Panc1 (cell line): ENCODE data around the gene KRT222. TPM values are rescaled to one million over a fixed set of nuclear protein-coding genes. Genes with fewer than 3 reads are reported as not detected.

Source experiments
- ATAC-seq: fragments of 200-7000 bp; cut with Tn5 transposase; 2 replicates; pipeline ENCODE4 v1.9.1; 2020; ENCODE audit warnings: mild to moderate bottlenecking, moderate library complexity
- Bru-seq: library from RNA; stranded (reverse); fragments of 400-500 nt; gene quantifications from one replicate; lab custom pipeline; 2021; lab: Mats Ljungman, UMichigan
- BruChase-seq, 2 experiments: library from RNA; stranded (reverse); fragments of 400-500 nt; gene quantifications; one replicate each; lab custom pipeline; 2021; lab: Mats Ljungman, UMichigan
- BruUV-seq: library from RNA; stranded (reverse); fragments of 400-500 nt; replicated peaks from 2 replicates; lab custom pipeline; 2021; lab: Mats Ljungman, UMichigan
- CTCF ChIA-PET: fragments of 300-600 bp; sonication (Branson Sonifier 250); formaldehyde crosslinking; loops from one replicate; lab custom pipeline; 2022; ENCODE audit warnings: antibody characterized with exemption; lab: Charles Lee
- POLR2A ChIA-PET: fragments of 300-600 bp; sonication (Branson Sonifier 250); formaldehyde crosslinking; loops from one replicate; lab custom pipeline; 2022; ENCODE audit warnings: antibody characterized with exemption; lab: Charles Lee
- DNase-seq: peaks from one replicate; pipeline ENCODE4 v3.0.0-alpha.2; 2010; ENCODE audit warnings: low read depth, low spot score
- H3K27ac ChIP-seq: 2 replicates; pipeline ENCODE4 v1.5.1; 2011; ENCODE audit warnings: mild to moderate bottlenecking, low read length, inconsistent platforms
- H3K27me3 ChIP-seq: fragments of 200-500 bp; sonication (Bioruptor generic); 2 replicates; pipeline ENCODE4 v1.6.0; 2014; ENCODE audit warnings: low read length, inconsistent platforms; ENCODE audit not compliant: control insufficient read depth, insufficient read depth
- H3K36me3 ChIP-seq: fragments of 200-500 bp; sonication (Bioruptor generic); 2 replicates; pipeline ENCODE4 v1.5.1; 2014; ENCODE audit warnings: inconsistent platforms, mild to moderate bottlenecking, low read length, moderate library complexity; ENCODE audit not compliant: control insufficient read depth, insufficient read depth
- H3K4me1 ChIP-seq: 2 replicates; pipeline ENCODE4 v1.5.1; 2011; ENCODE audit warnings: inconsistent platforms, mild to moderate bottlenecking, low read length, moderate library complexity; ENCODE audit not compliant: control insufficient read depth, insufficient read depth
- H3K4me3 ChIP-seq, 2 experiments: 2 replicates each; pipeline ENCODE4 v1.5.1; 2011 to 2012; ENCODE audit warnings: low read depth in 2 of 2, low read length in 2 of 2, mild to moderate bottlenecking in 2 of 2, inconsistent platforms in 1 of 2, moderate library complexity in 1 of 2
- H3K9me3 ChIP-seq: fragments of 200-500 bp; sonication (Bioruptor generic); 2 replicates; pipeline ENCODE4 v1.5.1; 2014; ENCODE audit warnings: low read depth, mild to moderate bottlenecking, inconsistent platforms, low read length, moderate library complexity; ENCODE audit not compliant: control insufficient read depth, insufficient read depth
- CTCF ChIP-seq: fragments of 450-650 bp; IDR thresholded peaks from 2 replicates; pipeline ENCODE4 v1.5.1; 2017; ENCODE audit warnings: mild to moderate bottlenecking
- POLR2AphosphoS5 ChIP-seq: IDR thresholded peaks from 2 replicates; pipeline ENCODE4 v1.6.1; 2012; ENCODE audit warnings: mild to moderate bottlenecking, low read depth, low read length, moderate library complexity
- REST ChIP-seq, 2 experiments: IDR thresholded peaks; 2 replicates each; pipeline ENCODE4 v1.6.1; 2011 to 2012; ENCODE audit warnings: low read depth in 2 of 2, control low read depth in 1 of 2, low read length in 1 of 2, mild to moderate bottlenecking in 1 of 2, moderate library complexity in 1 of 2; ENCODE audit not compliant: insufficient read depth in 1 of 2
- SIN3A ChIP-seq: IDR thresholded peaks from 2 replicates; pipeline ENCODE4 v1.6.1; 2012; ENCODE audit warnings: low read depth, mild to moderate bottlenecking, low read length, moderate library complexity, borderline replicate concordance; ENCODE audit not compliant: insufficient read depth
- TCF7L2 ChIP-seq: IDR thresholded peaks from 2 replicates; pipeline ENCODE4 v1.6.1; 2011; ENCODE audit warnings: mild to moderate bottlenecking, low read depth, low read length, inconsistent platforms
- in situ Hi-C: cut with HindIII; loops from 2 replicates; pipeline ENCODE4 v1.10.0; 2016; ENCODE audit warnings: low sequenced_read_pairs, low pct_unique_long_range_greater_than_20kb
- intact Hi-C: fragments of 100-400 bp; cut with micrococcal nuclease; formaldehyde crosslinking; loops from one replicate; pipeline ENCODE4 v1.10.0; 2022; ENCODE audit not compliant: unreplicated experiment
- long read RNA-seq: library from polyadenylated mRNA; unstranded; transcript quantifications from one replicate; pipeline ENCODE4 v2.0.0, GENCODE V29; 2021; ENCODE audit not compliant: unreplicated experiment
- polyA plus RNA-seq: library from polyadenylated mRNA; unstranded; fragments of >200 nt; gene quantifications from one replicate; pipeline ENCODE4 v1.2.1, GENCODE V29; 2012; ENCODE audit warnings: missing spikeins; ENCODE audit not compliant: insufficient read length
- total RNA-seq: library from RNA; stranded (reverse); gene quantifications from one replicate; pipeline ENCODE4 v1.2.1, GENCODE V29; 2021; ENCODE audit not compliant: unreplicated experiment

KRT222 gene
- total RNA-seq, result not detected
- not detected for polyA plus RNA-seq
- not detected for Bru-seq, nascent RNA
- not detected for BruChase-seq, experiment 1, labeled RNA remaining after a 2-hour chase
- not detected for BruChase-seq, experiment 2, labeled RNA remaining after a 6-hour chase
- long read RNA-seq, result 0 reads

- Histone ChIP-seq H3K9me3 (no peaks in the 10 kb centered on the region), H3K4me3 (peak within 1 kb of the TSS in 1 of 2 experiments; percentile 31; a peak in 1 of 4 replicates), H3K4me1 (0 out of 2 replicates have a peak, but pooled peaks cover 3% of the 10 kb centered on the region), H3K27ac (no peak within 1 kb of the TSS), H3K27me3 (peaks cover 13% of the 10 kb centered on the region), H3K36me3 (no peaks in the 10 kb centered on the region)
- TF ChIP-seq TCF7L2 (no peak), POLR2AphosphoS5 (no peak), REST (IDR thresholded peaks at IDR 0.05; ENCODE audit: insufficient read depth in 1 of 2, low read depth in 2 of 2, low read length in 1 of 2) (no peak), SIN3A (no peak), CTCF (no peak)
- DNase-seq (no peak), ATAC-seq (no peak)
- CTCF ChIA-PET, result no interaction called here
- in situ Hi-C loops, result no loop called here
- no TSS peak for BruUV-seq
- intact Hi-C loops, result no loop called here
- POLR2A ChIA-PET, result interaction anchor here (0.8 kb wide), 1 partner anchor 40 kb away, joined by 3 read pairs; no protein-coding TSS in a partner anchor
Measured at GRCh38 chr17:40664582-40665333, at the start of gene KRT222. Gene KRT222 (minus strand): TSS chr17:40665177. CDS start chr17:40665099, 78 bp downstream.

- DNase-seq, result no peak
- POLR2A ChIA-PET, result no interaction called here
- no peak overlapping the region for H3K4me3 ChIP-seq
- TF ChIP-seq TCF7L2, result no peak
- TF ChIP-seq REST (IDR thresholded peaks at IDR 0.05; ENCODE audit: insufficient read depth in 1 of 2, low read depth in 2 of 2, low read length in 1 of 2), result no peak
- TF ChIP-seq POLR2AphosphoS5, result no peak
- TF ChIP-seq SIN3A, result no peak
- no peak for TF ChIP-seq CTCF
- H3K4me1 ChIP-seq, result no peaks in the 10 kb centered on the region
- no peak for ATAC-seq
- no peaks in the 10 kb centered on the region for H3K9me3 ChIP-seq
- no peaks in the 10 kb centered on the region for H3K36me3 ChIP-seq
- intact Hi-C loops (no loop called here), in situ Hi-C loops (no loop called here)
- no TSS peak for BruUV-seq
- peaks cover 4% of the 10 kb centered on the region for H3K27me3 ChIP-seq
- H3K27ac ChIP-seq, result no peak overlapping the region
- CTCF ChIA-PET, result no interaction called here
Measured at GRCh38 chr17:40714473-40714872, 49.5 kb upstream of the KRT222 start.
